A549 (cell line): Measurements from ENCODE around the gene PDSS2.
A peak's percentile ranks its signal among the peaks of the same experiment; 100 is the strongest.

Source experiments
- EHMT2 ChIP-seq: fragments of 200-600 bp; sonication (generic); IDR thresholded peaks from 2 replicates; pipeline ENCODE4 v1.6.1; 2016; ENCODE audit warnings: antibody characterized with exemption, low read depth, mild to moderate bottlenecking, moderate library complexity
- JUN ChIP-seq, 2 experiments: fragments of >200 bp; sonication (Bioruptor Twin); formaldehyde crosslinking; IDR thresholded peaks; 2 replicates in 1 of 2; 3 replicates in 1 of 2; pipeline ENCODE4 v1.6.1; 2016 to 2017
- MAFK ChIP-seq: fragments of 450-650 bp; IDR thresholded peaks from 2 replicates; pipeline ENCODE4 v1.6.1; 2014; ENCODE audit not compliant: partially characterized antibody
- POLR2A ChIP-seq: IDR thresholded peaks from 2 replicates; pipeline ENCODE4 v1.6.1; 2012; ENCODE audit warnings: mild to moderate bottlenecking, low read length
- RFX5 ChIP-seq: fragments of 450-650 bp; IDR thresholded peaks from 2 replicates; pipeline ENCODE4 v1.7.1; 2014; ENCODE audit warnings: antibody characterized with exemption, mild to moderate bottlenecking, moderate library complexity
- TF ChIP-seq, protein P1 (sequence below): fragments of >200 bp; sonication (Bioruptor Twin); formaldehyde crosslinking; IDR thresholded peaks from 3 replicates; pipeline ENCODE4 v1.5.1; 2016
- TF ChIP-seq, protein P2 (sequence below): fragments of 450-650 bp; IDR thresholded peaks from 2 replicates; pipeline ENCODE4 v1.6.1; 2014; ENCODE audit warnings: antibody characterized with exemption
- TF ChIP-seq, protein P3 (sequence below): fragments of >200 bp; sonication (Bioruptor Twin); formaldehyde crosslinking; IDR thresholded peaks from 3 replicates; pipeline ENCODE4 v1.6.1; 2016

DNA sequence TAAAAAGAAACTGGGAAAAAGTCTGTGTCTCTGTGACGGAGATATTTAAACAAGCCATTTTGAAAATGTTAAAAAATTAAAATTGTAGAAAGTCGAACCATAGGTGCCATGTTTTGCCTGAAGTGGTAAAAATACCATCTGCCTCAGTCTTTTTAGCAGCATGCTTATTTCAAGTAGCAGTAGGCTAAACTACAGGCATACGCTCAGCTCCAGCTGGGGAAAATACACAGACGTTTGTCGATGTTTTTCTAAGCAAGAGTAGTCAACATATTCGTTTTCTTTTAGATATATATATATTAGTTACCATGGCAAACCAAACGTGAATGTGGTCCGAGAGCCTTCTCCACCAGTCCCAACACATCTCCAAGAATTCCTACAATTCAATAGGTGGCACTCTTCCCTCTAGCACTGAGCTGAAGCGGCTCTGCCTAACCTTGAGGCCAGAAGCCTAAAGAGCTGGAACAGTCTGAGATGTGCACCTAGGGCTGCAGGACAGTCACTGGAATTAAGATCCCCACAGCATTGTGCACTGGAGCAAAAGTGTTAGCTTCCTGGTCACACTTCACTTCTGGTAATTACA, 273.9 kb downstream of the PDSS2 start:
- TF ChIP-seq POLR2A (no peak), EHMT2 (no peak), JUN (IDR thresholded peaks at IDR 0.05) (no peak), RFX5 (no peak), MAFK (no peak)
- TF ChIP-seq, protein P1, sequence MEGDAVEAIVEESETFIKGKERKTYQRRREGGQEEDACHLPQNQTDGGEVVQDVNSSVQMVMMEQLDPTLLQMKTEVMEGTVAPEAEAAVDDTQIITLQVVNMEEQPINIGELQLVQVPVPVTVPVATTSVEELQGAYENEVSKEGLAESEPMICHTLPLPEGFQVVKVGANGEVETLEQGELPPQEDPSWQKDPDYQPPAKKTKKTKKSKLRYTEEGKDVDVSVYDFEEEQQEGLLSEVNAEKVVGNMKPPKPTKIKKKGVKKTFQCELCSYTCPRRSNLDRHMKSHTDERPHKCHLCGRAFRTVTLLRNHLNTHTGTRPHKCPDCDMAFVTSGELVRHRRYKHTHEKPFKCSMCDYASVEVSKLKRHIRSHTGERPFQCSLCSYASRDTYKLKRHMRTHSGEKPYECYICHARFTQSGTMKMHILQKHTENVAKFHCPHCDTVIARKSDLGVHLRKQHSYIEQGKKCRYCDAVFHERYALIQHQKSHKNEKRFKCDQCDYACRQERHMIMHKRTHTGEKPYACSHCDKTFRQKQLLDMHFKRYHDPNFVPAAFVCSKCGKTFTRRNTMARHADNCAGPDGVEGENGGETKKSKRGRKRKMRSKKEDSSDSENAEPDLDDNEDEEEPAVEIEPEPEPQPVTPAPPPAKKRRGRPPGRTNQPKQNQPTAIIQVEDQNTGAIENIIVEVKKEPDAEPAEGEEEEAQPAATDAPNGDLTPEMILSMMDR: peak; percentile 26; the same call in 1 of the 3 replicates
- TF ChIP-seq, protein P2, sequence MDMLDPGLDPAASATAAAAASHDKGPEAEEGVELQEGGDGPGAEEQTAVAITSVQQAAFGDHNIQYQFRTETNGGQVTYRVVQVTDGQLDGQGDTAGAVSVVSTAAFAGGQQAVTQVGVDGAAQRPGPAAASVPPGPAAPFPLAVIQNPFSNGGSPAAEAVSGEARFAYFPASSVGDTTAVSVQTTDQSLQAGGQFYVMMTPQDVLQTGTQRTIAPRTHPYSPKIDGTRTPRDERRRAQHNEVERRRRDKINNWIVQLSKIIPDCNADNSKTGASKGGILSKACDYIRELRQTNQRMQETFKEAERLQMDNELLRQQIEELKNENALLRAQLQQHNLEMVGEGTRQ: no peak
- TF ChIP-seq, protein P3, sequence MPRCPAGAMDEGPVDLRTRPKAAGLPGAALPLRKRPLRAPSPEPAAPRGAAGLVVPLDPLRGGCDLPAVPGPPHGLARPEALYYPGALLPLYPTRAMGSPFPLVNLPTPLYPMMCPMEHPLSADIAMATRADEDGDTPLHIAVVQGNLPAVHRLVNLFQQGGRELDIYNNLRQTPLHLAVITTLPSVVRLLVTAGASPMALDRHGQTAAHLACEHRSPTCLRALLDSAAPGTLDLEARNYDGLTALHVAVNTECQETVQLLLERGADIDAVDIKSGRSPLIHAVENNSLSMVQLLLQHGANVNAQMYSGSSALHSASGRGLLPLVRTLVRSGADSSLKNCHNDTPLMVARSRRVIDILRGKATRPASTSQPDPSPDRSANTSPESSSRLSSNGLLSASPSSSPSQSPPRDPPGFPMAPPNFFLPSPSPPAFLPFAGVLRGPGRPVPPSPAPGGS: no peak
